RWPE1 (cell line): Measurements from ENCODE around the gene PABPN1L.

Experiments
- CTCF ChIA-PET: fragments of 350-600 bp; sonication (Branson Sonifier 250); formaldehyde crosslinking; extraction: SDS; loops from one replicate; lab custom pipeline; 2021; lab: Yijun Ruan, JAX
- POLR2A ChIA-PET: fragments of 400-600 bp; formaldehyde crosslinking; extraction: SDS; loops from one replicate; lab custom pipeline; 2020; ENCODE audit warnings: antibody characterized with exemption; ENCODE audit not compliant: low non-redundant PET; lab: Yijun Ruan, JAX
- DNase-seq: peaks from one replicate; pipeline ENCODE4 v3.0.0; 2012; ENCODE audit warnings: low spot score
- H3K27ac ChIP-seq: fragments of 450-650 bp; 2 replicates; pipeline ENCODE4 v1.5.1; 2017
- TF ChIP-seq, protein P1 (sequence below): fragments of 450-650 bp; conservative IDR thresholded peaks from 2 replicates; pipeline ENCODE4 v1.5.1; 2017; ENCODE audit warnings: low read depth, mild to moderate bottlenecking

PABPN1L gene

DNA sequence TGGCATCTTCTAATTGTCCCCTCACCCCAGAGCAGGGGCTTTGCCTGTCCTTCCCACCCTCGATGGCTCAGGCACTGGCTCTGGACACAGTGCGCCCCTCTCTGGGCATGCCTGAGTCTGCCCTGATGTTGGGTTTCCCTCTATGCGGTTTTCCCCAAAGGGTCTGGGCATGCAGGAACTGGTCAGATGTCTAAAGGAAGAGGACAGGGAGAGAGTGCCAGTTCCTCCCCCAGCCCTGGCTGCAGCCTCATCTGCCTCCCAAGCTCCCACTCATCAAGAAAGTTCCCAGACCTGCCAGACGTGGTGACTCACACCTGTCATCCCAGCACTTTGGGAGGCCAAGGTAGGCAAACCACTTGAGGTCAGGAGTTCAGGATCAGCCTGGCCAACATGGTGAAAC, 41.3 kb upstream of the PABPN1L start:
- ChIA-PET POLR2A (no interaction called here), CTCF (no interaction called here)
- TF ChIP-seq, protein P1, sequence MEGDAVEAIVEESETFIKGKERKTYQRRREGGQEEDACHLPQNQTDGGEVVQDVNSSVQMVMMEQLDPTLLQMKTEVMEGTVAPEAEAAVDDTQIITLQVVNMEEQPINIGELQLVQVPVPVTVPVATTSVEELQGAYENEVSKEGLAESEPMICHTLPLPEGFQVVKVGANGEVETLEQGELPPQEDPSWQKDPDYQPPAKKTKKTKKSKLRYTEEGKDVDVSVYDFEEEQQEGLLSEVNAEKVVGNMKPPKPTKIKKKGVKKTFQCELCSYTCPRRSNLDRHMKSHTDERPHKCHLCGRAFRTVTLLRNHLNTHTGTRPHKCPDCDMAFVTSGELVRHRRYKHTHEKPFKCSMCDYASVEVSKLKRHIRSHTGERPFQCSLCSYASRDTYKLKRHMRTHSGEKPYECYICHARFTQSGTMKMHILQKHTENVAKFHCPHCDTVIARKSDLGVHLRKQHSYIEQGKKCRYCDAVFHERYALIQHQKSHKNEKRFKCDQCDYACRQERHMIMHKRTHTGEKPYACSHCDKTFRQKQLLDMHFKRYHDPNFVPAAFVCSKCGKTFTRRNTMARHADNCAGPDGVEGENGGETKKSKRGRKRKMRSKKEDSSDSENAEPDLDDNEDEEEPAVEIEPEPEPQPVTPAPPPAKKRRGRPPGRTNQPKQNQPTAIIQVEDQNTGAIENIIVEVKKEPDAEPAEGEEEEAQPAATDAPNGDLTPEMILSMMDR = no peak
- peak; percentile 84 for DNase-seq
- peak overlapping the region; percentile 58 for H3K27ac ChIP-seq

DNA sequence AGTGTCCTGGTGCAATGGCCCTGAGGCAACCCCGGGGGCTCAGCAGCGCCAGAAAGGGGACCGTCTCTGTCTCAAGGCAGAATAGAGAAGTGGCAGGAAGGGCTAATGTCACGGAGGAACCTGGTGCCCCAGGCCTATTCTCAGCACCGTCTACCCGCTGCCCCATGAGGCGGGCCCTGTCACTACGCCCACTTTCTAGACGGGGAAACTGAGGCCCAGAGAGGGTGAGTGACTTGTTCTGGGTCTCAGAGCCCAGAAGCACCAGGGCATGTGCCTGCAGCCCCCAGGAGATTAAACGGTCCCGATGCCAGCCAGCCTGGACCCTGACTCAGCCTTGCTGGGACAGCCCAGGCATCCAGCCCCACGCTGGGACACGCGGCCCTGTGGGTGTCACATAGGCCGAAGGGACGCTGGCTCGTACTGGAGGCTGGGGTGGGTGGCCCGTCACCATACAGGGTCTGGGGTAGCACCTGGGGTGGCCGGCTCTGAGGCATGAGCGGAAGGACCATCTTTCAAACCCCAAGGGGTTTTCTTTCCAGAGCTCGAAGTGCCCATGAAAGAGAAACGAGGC, 40.2 kb upstream of the PABPN1L start:
- DNase-seq = no peak
- POLR2A ChIA-PET = no interaction called here
- CTCF ChIA-PET = no interaction called here
- no peak overlapping the region for H3K27ac ChIP-seq
- TF ChIP-seq, protein P1 = no peak

DNA sequence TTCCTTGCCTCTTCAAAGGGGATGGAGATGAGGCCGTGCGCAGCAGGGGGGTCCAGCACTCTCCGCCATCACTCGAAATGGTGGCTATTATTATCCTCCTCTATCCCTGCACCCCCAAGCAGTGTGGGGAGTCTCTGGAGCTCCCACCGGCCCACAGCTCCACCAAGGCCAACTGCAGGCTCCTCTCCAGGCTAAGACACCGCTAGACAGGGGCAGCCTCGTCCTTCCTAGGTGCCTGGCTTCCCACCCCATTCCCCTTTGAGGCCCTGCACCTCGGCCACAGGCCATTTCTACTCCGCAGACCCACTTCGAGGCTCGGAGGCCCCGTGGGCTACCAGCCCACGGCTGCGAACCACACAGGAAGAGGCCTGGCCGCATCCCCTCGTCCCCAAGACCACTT, 39.6 kb upstream of the PABPN1L start:
- TF ChIP-seq, protein P1 = no peak
- H3K27ac ChIP-seq = no peak overlapping the region
- DNase-seq = no peak
- ChIA-PET POLR2A (no interaction called here), CTCF (interaction anchor here (0.7 kb wide), 1 partner anchor 148 kb away, joined by 3 read pairs; no protein-coding TSS in a partner anchor)

DNA sequence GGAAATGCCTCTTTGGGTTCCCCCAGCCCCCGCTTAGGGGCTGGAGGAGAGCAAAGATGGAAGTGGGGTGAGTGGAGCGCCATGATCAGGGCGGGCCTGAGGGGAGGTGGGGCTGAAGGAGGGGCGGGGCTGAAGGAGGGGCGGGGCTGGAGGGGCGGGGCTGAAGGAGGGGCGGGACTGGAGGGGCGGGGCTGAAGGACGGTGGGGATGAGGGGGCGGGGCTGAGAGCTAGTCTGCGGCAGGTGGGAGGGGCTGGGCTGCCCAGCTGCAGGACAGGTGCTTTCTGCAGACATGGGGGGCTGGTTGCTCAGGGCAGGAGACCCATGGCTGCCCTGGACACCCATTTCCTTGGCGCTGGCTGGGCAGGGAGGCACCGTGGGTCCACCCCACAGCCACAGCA, 39.1 kb upstream of the PABPN1L start:
- no peak overlapping the region for H3K27ac ChIP-seq
- CTCF ChIA-PET = interaction anchor here (0.7 kb wide), 1 partner anchor 148 kb away, joined by 3 read pairs; no protein-coding TSS in a partner anchor
- POLR2A ChIA-PET = no interaction called here
- peak; percentile 67 for DNase-seq
- TF ChIP-seq, protein P1 = no peak

DNA sequence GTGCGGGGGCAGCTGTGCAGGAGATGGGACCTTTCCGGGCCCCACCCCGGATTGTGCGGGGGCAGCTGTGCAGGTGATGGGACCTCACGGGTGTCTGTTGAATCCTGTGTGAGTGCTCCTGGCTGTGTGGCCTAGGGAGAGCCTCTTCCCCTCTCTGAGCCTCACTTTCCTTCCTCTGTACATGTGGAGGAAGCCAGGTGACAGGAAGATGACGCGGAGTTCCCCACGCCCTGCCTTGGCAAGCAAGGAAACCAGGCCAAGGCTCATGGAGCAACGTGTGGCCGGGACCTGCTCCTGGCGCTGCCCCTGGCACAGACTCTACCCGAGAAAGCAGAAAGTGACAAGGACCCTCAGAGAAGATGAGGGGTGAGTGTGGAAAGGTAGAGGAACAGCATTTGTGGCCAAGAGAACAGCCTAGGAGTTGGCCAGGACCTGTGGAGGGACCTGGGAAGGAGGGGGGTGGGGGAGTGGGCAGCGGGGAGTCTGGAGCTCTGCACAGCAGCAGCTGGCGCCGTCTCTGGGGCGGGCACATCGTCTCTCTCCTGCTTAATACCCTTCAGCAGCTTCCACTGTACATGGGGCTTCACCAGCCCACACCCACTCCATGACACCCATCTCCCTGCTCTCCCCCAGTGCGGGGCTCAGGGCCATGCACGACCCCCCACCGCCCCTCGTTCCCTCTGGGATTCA, 38.4 kb upstream of the PABPN1L start:
- no peak overlapping the region for H3K27ac ChIP-seq
- ChIA-PET CTCF (interaction anchor here (0.6 kb wide), 1 partner anchor 19 kb away, joined by 3 read pairs; no protein-coding TSS in a partner anchor), POLR2A (no interaction called here)
- TF ChIP-seq, protein P1 = no peak
- DNase-seq = no peak

DNA sequence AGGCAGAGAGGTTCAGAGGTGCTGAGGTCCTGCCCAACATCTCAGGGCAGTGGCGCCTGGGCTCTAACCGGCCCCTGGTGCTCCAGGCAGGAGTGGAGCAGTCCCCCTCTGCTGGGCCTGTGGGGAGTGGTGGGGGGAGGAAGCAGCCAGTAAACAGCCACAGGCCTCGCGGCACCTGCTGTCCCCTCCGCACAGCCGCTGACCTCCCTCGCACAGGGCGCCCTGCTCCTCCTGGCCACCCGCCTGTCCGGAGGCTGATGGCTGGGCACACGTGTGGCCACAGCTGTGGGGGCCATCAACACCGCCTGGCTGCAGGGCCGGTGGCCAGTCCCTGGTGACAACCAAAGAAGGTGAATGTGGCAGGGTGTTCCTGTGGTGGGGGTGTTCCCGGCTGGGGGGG, 36.8 kb upstream of the PABPN1L start:
- TF ChIP-seq, protein P1 = no peak
- ChIA-PET POLR2A (no interaction called here), CTCF (no interaction called here)
- H3K27ac ChIP-seq = no peak overlapping the region
- DNase-seq = no peak
